Measurements from ENCODE around the gene MANEAL. TPM values are rescaled to one million over a fixed set of nuclear protein-coding genes. Genes with fewer than 3 reads are reported as not detected.

Gene MANEAL
- total RNA-seq, 1 donor from 2014 or later = 0.26 TPM

DNA sequence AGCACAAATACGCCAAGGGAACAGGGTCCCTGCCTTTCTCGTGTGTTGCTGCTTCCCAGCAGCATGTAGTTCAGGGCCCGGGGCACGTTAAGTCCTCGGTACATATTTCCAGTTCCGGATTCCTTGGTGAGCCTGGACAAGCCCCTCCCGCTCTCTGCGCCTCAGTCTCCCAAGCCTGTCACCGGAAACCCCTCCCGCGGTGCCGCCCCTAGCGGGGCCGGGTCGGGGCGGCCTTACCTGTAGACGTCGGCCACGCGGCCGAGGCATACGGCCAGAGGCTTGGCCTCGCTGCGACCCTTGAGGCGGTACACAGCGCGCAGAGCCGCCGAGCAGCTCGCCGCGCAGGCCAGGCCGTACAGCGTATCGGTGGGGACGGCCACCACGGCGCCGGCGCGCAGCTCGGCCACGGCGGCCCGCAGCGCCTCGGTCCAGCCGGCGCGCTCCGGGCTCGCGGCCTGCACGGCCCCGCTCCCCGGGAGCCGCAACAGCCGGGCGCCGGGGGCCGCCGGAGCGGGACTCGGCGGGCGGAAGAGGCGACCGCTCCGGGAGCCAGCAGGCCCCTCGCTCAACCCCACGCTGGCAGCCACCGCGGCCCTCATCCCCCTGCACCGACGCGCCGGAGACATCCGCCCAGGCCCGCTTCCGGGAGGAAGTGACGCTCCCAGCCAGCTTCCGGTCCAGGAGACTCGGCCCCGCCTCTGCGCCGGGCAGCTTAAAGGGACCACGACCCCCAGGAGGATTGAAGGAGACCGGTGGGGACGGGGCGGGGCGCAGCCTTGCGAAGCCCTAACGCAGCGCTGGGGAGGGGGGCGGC lies 14.1 kb downstream of the MANEAL start, which contains the start of the genes C1orf122 and YRDC:
Gene C1orf122 (plus strand): TSS at position 236 of the 814 bp plus-strand sequence. CDS start 615 bp downstream, outside the sequence.
Gene YRDC (minus strand): TSS at position 654 of the 814 bp plus-strand sequence. CDS start 28 bp downstream, at position 626.
- H3K36me3 ChIP-seq (ENCODE audit: control insufficient read depth, insufficient read depth, low read length) = peaks cover 22% of the 10 kb centered on the region
- FAIRE-seq = no peak

DNA sequence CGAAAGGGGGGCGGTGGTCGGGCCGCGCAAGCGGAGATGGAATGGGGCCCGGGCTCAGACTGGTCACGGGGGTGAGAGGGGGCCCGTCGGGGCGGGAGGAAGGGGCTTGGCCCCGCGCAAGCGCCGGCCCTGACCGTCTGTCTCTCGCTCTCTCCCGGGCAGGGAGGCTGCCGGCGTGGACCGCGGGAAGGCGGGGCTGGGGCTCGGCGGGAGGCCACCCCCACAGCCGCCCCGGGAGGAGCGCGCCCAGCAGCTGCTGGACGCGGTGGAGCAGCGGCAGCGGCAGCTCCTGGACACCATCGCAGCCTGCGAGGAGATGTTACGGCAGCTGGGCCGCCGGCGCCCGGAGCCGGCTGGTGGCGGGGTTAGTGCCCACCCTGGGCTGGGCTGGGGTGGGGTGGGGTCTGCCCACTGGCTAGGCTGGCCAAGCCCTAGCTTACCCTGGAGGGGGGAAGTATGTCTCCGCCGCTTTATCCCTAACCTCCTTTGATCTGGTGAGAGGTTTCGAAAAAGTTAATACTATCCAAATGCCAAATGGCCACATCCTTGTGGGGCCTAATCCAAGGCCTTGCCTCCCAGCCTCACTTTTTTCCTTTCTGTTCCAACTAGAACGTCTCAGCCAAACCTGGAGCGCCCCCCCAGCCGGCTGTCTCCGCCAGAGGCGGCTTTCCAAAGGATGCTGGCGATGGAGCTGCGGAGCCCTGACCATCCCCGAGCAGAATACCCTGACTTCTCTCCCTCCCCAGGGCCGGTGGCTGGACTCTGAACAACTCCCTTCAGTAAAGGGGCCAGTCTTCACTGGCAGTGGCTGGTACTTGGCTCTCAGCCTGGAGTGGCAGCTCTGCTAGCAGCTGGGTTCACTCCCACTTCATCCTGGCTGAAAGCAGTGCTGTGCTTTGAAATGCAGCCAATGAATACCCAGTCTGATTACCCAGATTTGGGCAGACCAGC lies 15.0 kb downstream of the MANEAL start:
- DNase-seq (ENCODE audit: low read depth) (peak; percentile 46), FAIRE-seq (no peak)

More for the DNA sequence above, 14.1 kb downstream of the MANEAL start, which contains the start of the genes C1orf122 and YRDC:
- TF ChIP-seq, protein P1, sequence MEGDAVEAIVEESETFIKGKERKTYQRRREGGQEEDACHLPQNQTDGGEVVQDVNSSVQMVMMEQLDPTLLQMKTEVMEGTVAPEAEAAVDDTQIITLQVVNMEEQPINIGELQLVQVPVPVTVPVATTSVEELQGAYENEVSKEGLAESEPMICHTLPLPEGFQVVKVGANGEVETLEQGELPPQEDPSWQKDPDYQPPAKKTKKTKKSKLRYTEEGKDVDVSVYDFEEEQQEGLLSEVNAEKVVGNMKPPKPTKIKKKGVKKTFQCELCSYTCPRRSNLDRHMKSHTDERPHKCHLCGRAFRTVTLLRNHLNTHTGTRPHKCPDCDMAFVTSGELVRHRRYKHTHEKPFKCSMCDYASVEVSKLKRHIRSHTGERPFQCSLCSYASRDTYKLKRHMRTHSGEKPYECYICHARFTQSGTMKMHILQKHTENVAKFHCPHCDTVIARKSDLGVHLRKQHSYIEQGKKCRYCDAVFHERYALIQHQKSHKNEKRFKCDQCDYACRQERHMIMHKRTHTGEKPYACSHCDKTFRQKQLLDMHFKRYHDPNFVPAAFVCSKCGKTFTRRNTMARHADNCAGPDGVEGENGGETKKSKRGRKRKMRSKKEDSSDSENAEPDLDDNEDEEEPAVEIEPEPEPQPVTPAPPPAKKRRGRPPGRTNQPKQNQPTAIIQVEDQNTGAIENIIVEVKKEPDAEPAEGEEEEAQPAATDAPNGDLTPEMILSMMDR (IDR thresholded peaks at IDR 0.05; ENCODE audit: insufficient read depth, low read length, severe bottlenecking) = peak; percentile 8
- peak; percentile 84 for DNase-seq (ENCODE audit: low read depth)
- Histone ChIP-seq H3K27me3 (ENCODE audit: control insufficient read depth, insufficient read depth, low read length) (no peaks in the 10 kb centered on the region), H3K4me3 (ENCODE audit: low read depth, low read length) (peak within 1 kb of the TSS; percentile 73)

DNA sequence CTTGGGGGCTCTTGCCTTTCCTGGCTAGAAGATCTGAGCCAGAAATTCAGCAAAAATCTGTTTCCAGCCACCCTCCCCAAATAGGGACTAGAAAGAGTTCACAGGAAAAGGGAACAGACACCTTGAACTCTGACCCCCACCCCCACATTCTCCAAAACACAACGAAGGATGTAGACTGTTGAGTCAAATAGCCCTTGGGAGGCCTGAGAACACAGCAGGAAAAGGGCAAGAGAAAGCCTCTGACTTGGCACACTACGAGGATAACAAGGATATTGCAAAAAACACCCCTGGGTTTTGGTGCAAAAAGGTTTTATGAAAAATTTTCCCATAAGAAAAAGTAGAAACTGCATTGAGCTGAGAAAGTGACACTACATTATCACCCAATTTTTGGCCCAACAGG lies 16.3 kb downstream of the MANEAL start:
- Histone ChIP-seq H3K4me3 (ENCODE audit: low read depth, low read length) (no peak overlapping the region), H3K27me3 (ENCODE audit: control insufficient read depth, insufficient read depth, low read length) (no peaks in the 10 kb centered on the region)

More for the DNA sequence above, 15.0 kb downstream of the MANEAL start:
- TF ChIP-seq, protein P1 (IDR thresholded peaks at IDR 0.05; ENCODE audit: insufficient read depth, low read length, severe bottlenecking) = no peak
- Histone ChIP-seq H3K27me3 (ENCODE audit: control insufficient read depth, insufficient read depth, low read length) (no peaks in the 10 kb centered on the region), H3K36me3 (ENCODE audit: control insufficient read depth, insufficient read depth, low read length) (peaks cover 23% of the 10 kb centered on the region), H3K4me3 (ENCODE audit: low read depth, low read length) (peak overlapping the region; percentile 73)

DNA sequence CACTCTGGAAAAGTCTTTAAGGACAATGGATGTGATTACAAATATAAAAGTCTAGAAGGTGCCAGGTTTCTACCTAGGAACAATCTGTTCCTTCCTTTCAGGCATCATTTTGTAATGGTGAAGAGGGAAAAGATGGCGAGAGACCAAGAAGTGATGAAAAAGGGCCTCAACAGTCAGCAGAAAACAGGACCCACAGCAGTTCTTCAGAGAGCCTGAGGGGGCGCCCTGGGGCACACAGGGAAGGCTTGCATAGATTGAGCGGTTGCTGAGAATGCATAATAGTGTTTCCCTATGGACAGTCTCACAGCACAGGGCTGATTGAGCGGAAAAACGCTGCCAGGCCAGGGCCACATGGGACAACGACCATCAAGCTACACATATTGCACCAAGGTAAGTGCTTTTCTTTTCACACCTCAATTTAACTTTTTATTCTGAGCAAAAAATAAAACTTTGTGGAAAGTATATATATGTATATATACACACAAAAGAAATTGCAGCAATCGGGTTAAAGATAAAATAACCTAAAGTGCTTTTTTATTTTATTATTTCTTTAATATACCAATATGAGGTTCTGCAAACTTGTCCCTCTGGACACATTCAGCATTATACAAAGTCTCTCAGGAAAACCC lies 17.5 kb downstream of the MANEAL start:
- TF ChIP-seq, protein P1 (IDR thresholded peaks at IDR 0.05; ENCODE audit: insufficient read depth, low read length, severe bottlenecking) = peak; percentile 93
- peaks cover 21% of the 10 kb centered on the region for H3K36me3 ChIP-seq (ENCODE audit: control insufficient read depth, insufficient read depth, low read length)

More for the DNA sequence above, 16.3 kb downstream of the MANEAL start:
- H3K36me3 ChIP-seq (ENCODE audit: control insufficient read depth, insufficient read depth, low read length) = peaks cover 22% of the 10 kb centered on the region
- TF ChIP-seq, protein P1 (IDR thresholded peaks at IDR 0.05; ENCODE audit: insufficient read depth, low read length, severe bottlenecking) = no peak
- DNase-seq (ENCODE audit: low read depth) = no peak
- FAIRE-seq = no peak

DNA sequence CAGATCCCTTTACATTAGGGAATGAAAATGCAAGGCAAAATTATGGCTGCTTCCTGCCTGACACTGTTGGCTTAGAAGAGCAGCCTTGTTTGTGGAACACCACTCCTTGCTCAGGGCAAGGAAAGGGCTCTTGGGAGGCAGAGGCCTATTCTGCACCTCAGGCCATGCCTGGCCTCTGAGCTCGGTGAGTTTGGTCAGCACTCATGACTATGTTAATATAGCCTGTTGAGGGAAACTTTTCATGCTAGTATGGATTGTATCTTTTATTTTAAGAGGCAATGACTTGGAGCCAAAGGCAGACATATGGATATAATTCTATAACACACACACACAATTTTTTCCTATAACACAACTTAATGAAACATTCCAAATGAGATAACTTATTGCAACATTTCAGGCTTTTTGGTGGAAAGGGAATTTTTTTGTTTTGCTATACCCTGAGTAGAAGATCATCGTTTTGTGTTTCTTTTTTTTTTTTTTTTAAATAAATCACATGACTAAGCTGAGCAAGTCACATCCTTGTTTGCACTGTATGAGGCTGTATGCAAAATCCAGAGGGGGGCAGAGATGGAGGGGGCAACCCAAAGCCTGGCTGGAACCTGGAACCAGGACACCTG lies 20.0 kb downstream of the MANEAL start:
- no peak for DNase-seq (ENCODE audit: low read depth)
- Histone ChIP-seq H3K27me3 (ENCODE audit: control insufficient read depth, insufficient read depth, low read length) (no peaks in the 10 kb centered on the region), H3K4me3 (ENCODE audit: low read depth, low read length) (no peak overlapping the region), H3K36me3 (ENCODE audit: control insufficient read depth, insufficient read depth, low read length) (peaks cover 23% of the 10 kb centered on the region)
- no peak for FAIRE-seq
- TF ChIP-seq, protein P1 (IDR thresholded peaks at IDR 0.05; ENCODE audit: insufficient read depth, low read length, severe bottlenecking) = no peak

More for the DNA sequence above, 17.5 kb downstream of the MANEAL start:
- Histone ChIP-seq H3K4me3 (ENCODE audit: low read depth, low read length) (no peak overlapping the region), H3K27me3 (ENCODE audit: control insufficient read depth, insufficient read depth, low read length) (no peaks in the 10 kb centered on the region)
- peak; percentile 62 for DNase-seq (ENCODE audit: low read depth)
- FAIRE-seq = no peak
